Nephron (organoid): ENCODE data around the gene ACAP2.

ENCODE experiments used
- H3K27ac Mint-ChIP-seq, 3 experiments: 2 replicates each; pipeline ENCODE4 v1.8.0; 2020; ENCODE audit warnings: mixed read lengths in 3 of 3, mild to moderate bottlenecking in 2 of 3, moderate library complexity in 1 of 3
- H3K27me3 Mint-ChIP-seq: 2 replicates; pipeline ENCODE4 v1.8.0; 2021; ENCODE audit warnings: low read depth, mild to moderate bottlenecking, moderate library complexity, mixed read lengths
- H3K36me3 Mint-ChIP-seq: 2 replicates; pipeline ENCODE4 v1.8.0; 2020; ENCODE audit warnings: low read depth, mixed read lengths
- H3K4me1 Mint-ChIP-seq: 2 replicates; pipeline ENCODE4 v1.8.0; 2020; ENCODE audit warnings: mixed read lengths
- H3K4me3 Mint-ChIP-seq, 3 experiments: 2 replicates each; pipeline ENCODE4 v1.8.0; 2020; ENCODE audit warnings: mild to moderate bottlenecking in 3 of 3, mixed read lengths in 3 of 3, moderate library complexity in 2 of 3
- H3K9me3 Mint-ChIP-seq: 2 replicates; pipeline ENCODE4 v1.8.0; 2020; ENCODE audit warnings: mixed read lengths
- TF ChIP-seq, protein P1 (sequence below), 3 experiments: fragments of 200-600 bp; sonication (generic); IDR thresholded peaks; one replicate each; pipeline ENCODE4 v1.5.0; 2021; ENCODE audit warnings: antibody characterized with exemption in 3 of 3; ENCODE audit not compliant: unreplicated experiment in 3 of 3

The ACAP2 gene

DNA sequence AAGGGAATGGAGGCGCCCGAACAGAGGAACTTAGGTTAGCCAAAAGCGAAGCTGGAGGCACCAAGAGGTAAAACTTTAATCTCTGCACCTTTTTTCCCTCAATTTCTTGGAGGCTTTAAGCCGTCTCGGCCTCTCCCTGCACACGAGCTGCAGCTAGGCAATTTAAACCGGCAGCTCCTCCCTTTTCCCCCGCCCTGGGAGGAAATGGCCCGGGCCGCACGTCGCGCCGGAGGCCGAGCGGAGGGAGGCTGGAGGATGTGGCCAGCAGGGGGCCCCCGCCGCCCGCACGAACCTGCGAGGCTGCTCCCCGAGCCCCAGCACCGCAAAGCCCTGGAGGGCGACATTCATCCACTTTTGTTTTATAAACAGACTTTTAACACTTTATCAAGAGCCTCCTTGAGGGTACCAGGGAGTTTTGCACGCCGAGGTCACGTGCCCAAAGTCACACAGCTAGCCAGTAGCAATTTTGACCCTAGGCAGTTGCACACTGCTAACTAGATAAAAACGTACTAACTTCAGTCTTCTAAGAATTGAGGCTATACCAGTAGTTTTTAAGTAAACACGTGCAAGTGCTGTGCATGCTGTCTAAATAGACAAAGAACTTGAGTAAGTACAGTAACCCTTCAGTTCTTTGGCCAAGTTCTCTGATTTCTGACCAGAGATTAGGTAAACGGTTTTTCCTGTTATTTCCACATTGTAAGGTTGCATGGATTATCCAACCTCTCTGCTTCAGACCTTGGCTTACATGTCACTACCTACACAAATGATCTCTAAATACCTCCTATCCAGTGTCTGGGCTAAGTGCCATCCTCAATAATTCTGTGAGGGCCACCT lies 171.2 kb downstream of the ACAP2 start:
- no peaks in the 10 kb centered on the region for H3K9me3 Mint-ChIP-seq
- TF ChIP-seq, protein P1, sequence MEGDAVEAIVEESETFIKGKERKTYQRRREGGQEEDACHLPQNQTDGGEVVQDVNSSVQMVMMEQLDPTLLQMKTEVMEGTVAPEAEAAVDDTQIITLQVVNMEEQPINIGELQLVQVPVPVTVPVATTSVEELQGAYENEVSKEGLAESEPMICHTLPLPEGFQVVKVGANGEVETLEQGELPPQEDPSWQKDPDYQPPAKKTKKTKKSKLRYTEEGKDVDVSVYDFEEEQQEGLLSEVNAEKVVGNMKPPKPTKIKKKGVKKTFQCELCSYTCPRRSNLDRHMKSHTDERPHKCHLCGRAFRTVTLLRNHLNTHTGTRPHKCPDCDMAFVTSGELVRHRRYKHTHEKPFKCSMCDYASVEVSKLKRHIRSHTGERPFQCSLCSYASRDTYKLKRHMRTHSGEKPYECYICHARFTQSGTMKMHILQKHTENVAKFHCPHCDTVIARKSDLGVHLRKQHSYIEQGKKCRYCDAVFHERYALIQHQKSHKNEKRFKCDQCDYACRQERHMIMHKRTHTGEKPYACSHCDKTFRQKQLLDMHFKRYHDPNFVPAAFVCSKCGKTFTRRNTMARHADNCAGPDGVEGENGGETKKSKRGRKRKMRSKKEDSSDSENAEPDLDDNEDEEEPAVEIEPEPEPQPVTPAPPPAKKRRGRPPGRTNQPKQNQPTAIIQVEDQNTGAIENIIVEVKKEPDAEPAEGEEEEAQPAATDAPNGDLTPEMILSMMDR (IDR thresholded peaks at IDR 0.05; ENCODE audit: unreplicated experiment in 3 of 3), result peak; percentile 97 to 99 (median 98)
- peak overlapping the region; percentile 89 to 96 (median 96) for H3K4me3 Mint-ChIP-seq
- no peaks in the 10 kb centered on the region for H3K27me3 Mint-ChIP-seq
- peaks cover 3% of the 10 kb centered on the region for H3K36me3 Mint-ChIP-seq
- H3K27ac Mint-ChIP-seq, result peak overlapping the region; percentile 39 to 94 (median 92)
- peaks cover 21% of the 10 kb centered on the region for H3K4me1 Mint-ChIP-seq

GRCh38 chr3:195270817-195271409 lies 171.9 kb downstream of the ACAP2 start, which contains the start of gene XXYLT1:
TSS of gene XXYLT1 (minus strand) at chr3:195271159. CDS start at chr3:195271058, 101 bp downstream.
- Mint-ChIP-seq H3K27ac (peak within 1 kb of the TSS; percentile 41 to 94 (median 92)), H3K27me3 (no peaks in the 10 kb centered on the region), H3K4me3 (peak within 1 kb of the TSS; percentile 89 to 96 (median 96)), H3K9me3 (no peaks in the 10 kb centered on the region), H3K36me3 (peaks cover 3% of the 10 kb centered on the region), H3K4me1 (peaks cover 21% of the 10 kb centered on the region)
- TF ChIP-seq, protein P1 (IDR thresholded peaks at IDR 0.05; ENCODE audit: unreplicated experiment in 3 of 3), result peak; percentile 57 to 69 (median 57)

- peaks cover 10% of the 10 kb centered on the region for H3K36me3 Mint-ChIP-seq
- H3K27ac Mint-ChIP-seq, result peak overlapping the region; percentile 41 to 86 (median 59)
These were observed 172.6 kb downstream of the ACAP2 start for GRCh38 chr3:195270079-195270816.

GRCh38 chr3:195269375-195270078 lies 173.3 kb downstream of the ACAP2 start:
- Mint-ChIP-seq H3K36me3 (peaks cover 13% of the 10 kb centered on the region), H3K27ac (peak overlapping the region; percentile 41 to 86 (median 59)), H3K4me3 (peak overlapping the region; percentile 88 to 95 (median 95)), H3K9me3 (no peaks in the 10 kb centered on the region), H3K4me1 (peaks cover 21% of the 10 kb centered on the region), H3K27me3 (no peaks in the 10 kb centered on the region)
- TF ChIP-seq, protein P1 (IDR thresholded peaks at IDR 0.05; ENCODE audit: unreplicated experiment in 3 of 3), result no peak

More at GRCh38 chr3:195270079-195270816, 172.6 kb downstream of the ACAP2 start:
- Mint-ChIP-seq H3K9me3 (no peaks in the 10 kb centered on the region), H3K4me3 (peak overlapping the region; percentile 88 to 95 (median 95)), H3K4me1 (peaks cover 21% of the 10 kb centered on the region), H3K27me3 (no peaks in the 10 kb centered on the region)
- TF ChIP-seq, protein P1 (IDR thresholded peaks at IDR 0.05; ENCODE audit: unreplicated experiment in 3 of 3), result no peak

DNA sequence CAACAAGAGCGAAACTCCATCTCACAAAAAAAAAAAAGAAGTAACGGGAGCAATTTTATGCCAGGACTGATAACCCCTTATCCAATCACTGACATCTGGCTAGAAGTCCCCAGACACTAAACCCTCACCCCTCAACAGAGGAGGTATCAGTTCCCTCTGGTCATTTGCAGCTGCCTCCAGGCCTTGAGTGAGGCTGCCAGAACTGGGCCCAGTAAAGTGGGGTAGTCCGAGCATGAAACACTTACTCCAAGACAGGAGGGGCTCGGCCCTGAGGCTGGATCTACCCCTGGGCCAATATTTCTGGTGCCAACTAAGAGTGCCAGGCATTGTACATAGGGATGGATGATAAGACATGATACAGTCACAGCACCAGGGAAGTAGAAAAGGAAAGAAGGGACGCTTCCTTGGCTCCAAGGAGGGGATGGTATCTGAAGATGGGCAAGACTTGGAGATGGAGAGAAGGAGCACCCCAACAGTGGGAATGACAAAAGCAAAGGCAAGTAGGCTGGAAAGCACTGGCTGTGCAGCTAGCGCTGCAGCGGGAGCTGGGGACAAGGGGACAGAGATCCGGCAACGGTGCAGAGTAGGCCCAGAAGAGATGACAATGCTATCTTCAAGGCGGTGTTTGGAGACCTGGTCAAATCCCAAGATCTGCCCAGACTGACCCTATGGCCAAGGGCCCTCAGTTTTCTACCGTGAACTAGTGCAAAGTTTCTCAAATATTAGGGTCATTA lies 174.1 kb downstream of the ACAP2 start:
- Mint-ChIP-seq H3K27me3 (no peaks in the 10 kb centered on the region), H3K36me3 (peaks cover 20% of the 10 kb centered on the region), H3K27ac (peak overlapping the region in 1 of 3 experiments; percentile 4), H3K9me3 (no peaks in the 10 kb centered on the region), H3K4me3 (peak overlapping the region; percentile 88 to 95 (median 95)), H3K4me1 (peaks cover 21% of the 10 kb centered on the region)
- TF ChIP-seq, protein P1 (IDR thresholded peaks at IDR 0.05; ENCODE audit: unreplicated experiment in 3 of 3), result no peak
